SHP77 treated with DMSO at 0.1 percent for 48 hours (cell line): ENCODE measurements around the gene IL10RA.
"Not testable (repeated sequence)": the region's sequence is repeated elsewhere in the genome, so short reads cannot be mapped to it uniquely, and the experiment has no call there.

ENCODE experiments used
- DNase-seq: peaks from one replicate; lab custom pipeline; 2025; lab: John Stamatoyannopoulos, UW

The IL10RA gene

GRCh38 chr11:117985953-117986887, at the start of gene IL10RA:
TSS of gene IL10RA (plus strand) at chr11:117986394. CDS start at chr11:117986468, 74 bp downstream.
- no peak for DNase-seq

GRCh38 chr11:117936973-117937372, 49.2 kb upstream of the IL10RA start:
- DNase-seq = peak; percentile 6

GRCh38 chr11:117940736-117941135, 45.5 kb upstream of the IL10RA start:
- DNase-seq = no peak

GRCh38 chr11:117941163-117941707, 45.0 kb upstream of the IL10RA start:
- DNase-seq = no peak

GRCh38 chr11:117941976-117942654, 44.1 kb upstream of the IL10RA start:
- DNase-seq = no peak

GRCh38 chr11:117944554-117944953, 41.6 kb upstream of the IL10RA start:
- no peak for DNase-seq

GRCh38 chr11:117945047-117945810, 41.0 kb upstream of the IL10RA start:
- no peak for DNase-seq

- DNase-seq = no peak
Observed at GRCh38 chr11:117946156-117946841, 39.9 kb upstream of the IL10RA start.

- DNase-seq = peak; percentile 33
Observed at GRCh38 chr11:117946842-117947526, 39.2 kb upstream of the IL10RA start.

- not testable (repeated sequence) for DNase-seq
Observed at GRCh38 chr11:117947751-117948150, 38.4 kb upstream of the IL10RA start.

GRCh38 chr11:117948466-117948865, 37.7 kb upstream of the IL10RA start:
- DNase-seq = not testable (repeated sequence)

- DNase-seq = no peak
Observed at GRCh38 chr11:117949062-117949461, 37.1 kb upstream of the IL10RA start.

- no peak for DNase-seq
Observed at GRCh38 chr11:117950301-117950700, 35.9 kb upstream of the IL10RA start.

GRCh38 chr11:117950993-117951961, 34.9 kb upstream of the IL10RA start:
- DNase-seq = no peak

- DNase-seq = no peak
Observed at GRCh38 chr11:117953024-117953671, 33.0 kb upstream of the IL10RA start.

GRCh38 chr11:117958949-117959348, 27.2 kb upstream of the IL10RA start:
- no peak for DNase-seq

GRCh38 chr11:117959438-117960149, 26.6 kb upstream of the IL10RA start:
- DNase-seq = no peak

- DNase-seq = no peak
Observed at GRCh38 chr11:117960406-117960805, 25.8 kb upstream of the IL10RA start.
